HG02970 (cell line): ENCODE measurements around the gene ASIC2.

Experiments
- ATAC-seq: cut with Tn5 transposase; IDR thresholded peaks from one replicate; pipeline ENCODE4 v1.9.1; 2021; ENCODE audit warnings: mild to moderate bottlenecking, moderate library complexity, moderate number of reproducible peaks; ENCODE audit not compliant: unreplicated experiment, low FRiP score

The ASIC2 gene

GRCh38 chr17:33121756-33122155 lies 171.3 kb downstream of the ASIC2 start:
- ATAC-seq: no peak

GRCh38 chr17:33121272-33121671 lies 171.8 kb downstream of the ASIC2 start:
- no peak for ATAC-seq

DNA sequence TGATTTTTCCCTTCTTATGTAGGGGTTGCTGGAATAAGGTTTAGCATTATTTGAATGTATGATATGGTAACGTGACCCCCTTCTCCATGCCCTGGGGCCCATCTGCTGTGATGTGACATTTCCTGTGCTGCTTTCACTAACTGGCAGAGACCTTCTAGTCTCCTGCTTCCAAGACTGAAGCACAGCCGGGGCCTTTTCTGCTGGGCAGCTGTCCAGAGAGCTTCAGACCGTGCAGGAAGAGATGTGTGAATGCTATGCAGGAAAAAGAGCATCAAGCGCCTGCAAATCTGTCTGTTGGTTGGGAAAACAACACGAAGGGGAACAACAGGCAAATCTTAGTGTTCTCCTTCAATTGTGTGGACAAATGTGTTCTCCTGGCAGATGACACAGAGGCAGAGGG lies 173.0 kb downstream of the ASIC2 start:
- no peak for ATAC-seq

GRCh38 chr17:33118391-33119075 lies 174.6 kb downstream of the ASIC2 start:
- no peak for ATAC-seq

GRCh38 chr17:33116021-33116551 lies 177.0 kb downstream of the ASIC2 start:
- ATAC-seq: no peak

- ATAC-seq: no peak
Observed at GRCh38 chr17:33115366-33115765, 177.7 kb downstream of the ASIC2 start.

DNA sequence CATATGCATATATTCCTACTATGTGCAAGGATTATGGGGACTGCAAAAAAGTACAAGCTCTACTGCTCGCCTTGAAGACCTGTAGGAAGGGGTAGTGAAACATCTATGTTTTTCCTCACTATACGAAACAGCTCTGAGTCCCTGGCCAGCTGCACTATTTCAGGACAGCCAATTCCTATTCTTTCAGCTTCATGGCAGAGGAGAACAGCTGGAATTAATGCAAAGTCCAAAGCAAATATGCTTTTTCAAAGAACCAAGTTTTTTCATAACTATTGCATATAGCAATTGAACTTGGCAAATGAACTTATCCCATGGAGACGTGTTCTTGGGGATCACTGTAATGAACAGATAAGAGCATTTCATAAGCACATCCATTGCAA lies 179.1 kb downstream of the ASIC2 start:
- ATAC-seq: no peak

- no peak for ATAC-seq
Observed at GRCh38 chr17:33113276-33113990, 179.7 kb downstream of the ASIC2 start.

DNA sequence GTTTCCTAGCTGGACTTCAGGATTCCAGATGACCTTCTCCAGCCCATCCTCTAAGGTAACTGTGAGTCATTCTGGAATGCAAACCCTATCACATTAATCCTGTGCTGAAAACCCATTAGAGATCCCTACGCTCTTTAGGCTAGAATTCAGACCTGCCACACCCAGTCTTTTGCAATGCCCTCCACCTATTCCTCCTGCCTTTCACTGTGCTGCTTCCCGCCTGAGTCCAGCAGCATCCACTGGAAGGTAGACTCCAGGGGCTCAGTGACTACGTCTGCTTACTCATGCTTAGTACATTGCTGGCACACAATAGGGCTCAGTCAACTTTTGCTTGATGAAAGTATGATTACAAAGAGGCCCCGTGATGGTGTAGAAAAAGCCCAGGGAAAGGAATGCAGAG lies 180.3 kb downstream of the ASIC2 start:
- no peak for ATAC-seq

- ATAC-seq: no peak
Observed at GRCh38 chr17:33109336-33110072, 183.6 kb downstream of the ASIC2 start.

GRCh38 chr17:33106525-33107165 lies 186.4 kb downstream of the ASIC2 start:
- ATAC-seq: no peak

DNA sequence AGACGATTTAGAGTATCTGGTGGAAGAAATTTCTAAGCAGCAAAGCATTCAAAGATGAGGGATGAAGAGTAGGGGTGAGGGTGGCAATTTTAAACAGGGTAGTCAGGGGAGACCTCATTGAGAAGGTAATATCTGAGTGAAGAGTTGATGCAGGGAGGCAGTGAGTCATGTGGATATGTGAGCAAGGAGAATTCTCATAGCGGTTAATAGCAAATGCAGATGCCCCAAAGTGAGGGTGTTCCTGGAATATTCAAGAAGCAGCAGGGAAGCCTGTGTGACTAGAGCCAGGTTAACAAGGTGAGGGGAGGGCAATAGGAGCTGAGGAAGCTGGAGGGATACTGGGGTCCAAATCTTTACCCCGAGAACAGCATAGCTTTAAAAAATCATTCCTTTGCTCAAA lies 187.2 kb downstream of the ASIC2 start:
- no peak for ATAC-seq

GRCh38 chr17:33099906-33100305 lies 193.2 kb downstream of the ASIC2 start:
- ATAC-seq: no peak

DNA sequence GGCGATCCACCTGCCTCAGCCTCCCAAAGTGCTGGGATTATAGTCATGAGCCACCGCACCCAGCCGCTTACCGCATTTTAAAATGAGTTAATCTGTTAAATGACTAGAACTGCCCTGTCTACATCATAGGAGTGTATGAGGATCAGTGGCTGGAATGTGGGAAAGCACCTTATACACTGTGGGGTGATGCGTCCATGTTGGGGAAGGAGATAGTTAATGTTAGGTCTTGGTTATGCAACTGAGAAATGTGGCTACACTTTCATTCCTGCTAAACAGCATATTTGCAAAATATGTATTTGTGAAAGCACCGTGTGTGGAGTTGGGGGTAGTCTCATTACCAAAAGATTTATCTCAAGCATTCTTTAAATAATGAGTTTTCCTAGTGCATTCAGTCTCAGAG lies 193.8 kb downstream of the ASIC2 start:
- ATAC-seq: no peak

GRCh38 chr17:33097411-33097810 lies 195.7 kb downstream of the ASIC2 start:
- ATAC-seq: no peak

DNA sequence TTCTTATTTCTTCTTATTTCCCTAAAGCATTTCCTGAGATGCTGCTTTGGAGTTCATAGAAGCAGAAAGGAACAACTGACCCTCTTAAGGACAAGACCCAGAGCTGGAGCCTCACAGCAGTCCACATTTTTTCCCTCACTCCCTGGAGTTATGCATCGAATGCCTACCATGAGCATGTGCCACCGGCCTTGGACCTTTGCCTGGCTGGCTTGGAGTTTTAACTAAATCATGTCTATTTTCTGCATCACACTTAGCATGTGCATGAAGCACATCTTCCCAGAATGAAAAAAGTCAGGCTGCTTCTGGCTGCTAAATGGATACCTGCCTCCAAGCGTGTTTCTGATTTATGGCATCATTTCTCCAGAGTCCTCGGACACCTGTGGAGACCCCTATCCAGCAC lies 196.9 kb downstream of the ASIC2 start:
- no peak for ATAC-seq

DNA sequence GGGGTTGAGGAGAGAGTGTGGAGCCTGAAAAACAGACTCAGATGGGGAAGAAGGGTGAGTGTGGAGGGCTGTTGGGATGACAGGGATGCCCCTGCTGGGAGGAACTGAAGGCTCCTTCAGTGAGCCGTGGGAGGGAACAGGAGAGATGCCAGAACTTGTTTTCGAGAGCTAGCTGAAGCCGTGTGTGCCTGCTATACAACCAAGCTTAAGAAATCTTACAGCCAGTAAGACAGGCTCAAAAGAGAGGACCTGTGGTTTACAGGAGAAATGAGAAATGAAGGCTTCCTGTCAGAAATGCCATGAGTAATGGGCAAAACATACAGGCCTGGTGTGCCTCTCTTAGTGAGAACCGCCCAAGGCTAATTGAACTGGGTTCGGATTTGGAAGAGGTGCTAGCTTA lies 201.8 kb downstream of the ASIC2 start:
- no peak for ATAC-seq

DNA sequence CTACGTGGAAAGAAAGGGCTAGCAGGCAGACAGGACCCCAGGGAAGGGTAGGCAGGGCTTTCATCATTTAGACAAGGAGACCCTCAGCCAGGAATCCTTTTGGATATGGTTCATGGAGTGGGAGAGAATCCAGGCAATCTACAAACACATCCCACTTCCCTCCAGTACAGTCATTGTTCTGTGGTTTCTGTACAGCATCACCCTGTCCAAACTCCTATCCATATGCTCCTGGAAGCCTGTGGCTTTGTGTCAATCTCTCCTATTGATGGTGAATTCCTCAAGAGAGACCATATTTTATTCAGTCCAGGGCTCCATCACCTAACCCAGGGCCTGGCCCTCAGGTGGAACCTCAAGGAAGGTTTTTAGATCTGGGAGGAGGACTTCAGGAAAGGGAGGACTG lies 202.3 kb downstream of the ASIC2 start:
- no peak for ATAC-seq

DNA sequence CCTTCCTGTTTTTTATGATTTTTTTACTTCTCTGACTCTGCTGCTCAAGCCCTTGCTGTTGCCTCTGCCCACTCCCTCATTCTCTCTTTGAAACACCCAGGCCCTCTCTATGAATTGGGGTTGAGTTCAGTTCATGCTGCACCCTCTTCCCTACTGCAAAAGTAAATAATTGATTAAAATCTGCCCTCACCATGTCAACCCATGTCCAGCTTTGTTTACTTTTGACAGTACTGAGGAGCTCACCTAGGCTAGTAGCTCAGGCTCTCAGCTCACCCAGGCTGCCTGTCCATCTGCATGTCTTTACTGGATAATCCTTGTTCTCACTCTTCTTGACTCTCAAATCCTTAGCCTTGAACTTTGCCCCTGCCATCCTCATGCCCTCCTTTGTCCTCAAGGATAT lies 206.2 kb downstream of the ASIC2 start:
- no peak for ATAC-seq

- no peak for ATAC-seq
Observed at GRCh38 chr17:33086041-33086440, 207.1 kb downstream of the ASIC2 start.

GRCh38 chr17:33085256-33085655 lies 207.8 kb downstream of the ASIC2 start:
- ATAC-seq: no peak
